ENCODE measurements around the gene SCYGR2.

Gene SCYGR2

GRCh38 chr2:227612546-227613271, 14.0 kb downstream of the SCYGR2 start:
- no peak for DNase-seq (ENCODE audit: low read depth in 1 of 2, low spot score in 1 of 2)

- no peak for DNase-seq (ENCODE audit: low read depth in 1 of 2, low spot score in 1 of 2)
Observed at GRCh38 chr2:227613272-227613660, 14.6 kb downstream of the SCYGR2 start.

DNA sequence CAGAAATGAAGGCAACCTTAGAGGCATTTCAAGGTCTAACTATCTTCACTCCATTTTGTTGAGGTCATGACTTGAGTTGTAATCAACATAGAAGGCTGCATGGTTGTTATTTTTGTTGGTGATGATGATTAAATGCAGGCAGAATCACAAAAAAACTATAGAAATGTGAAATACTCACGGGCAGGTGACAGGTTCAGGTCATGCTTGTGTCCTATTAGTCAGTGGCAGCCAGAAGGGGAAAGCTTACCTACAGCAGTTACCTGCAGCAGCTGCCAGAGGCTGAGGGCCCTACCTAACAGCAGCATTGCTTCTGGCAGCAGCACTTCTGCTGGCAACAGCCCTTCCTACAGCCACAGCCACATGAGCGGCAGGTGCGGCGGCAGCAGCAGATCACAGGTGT, 15.6 kb downstream of the SCYGR2 start:
- no peak for DNase-seq (ENCODE audit: low read depth in 1 of 2, low spot score in 1 of 2)

GRCh38 chr2:227614740-227615139, 16.0 kb downstream of the SCYGR2 start, which contains the start of gene SCYGR3:
Gene SCYGR3, minus strand, starts transcription at chr2:227614840. Its CDS starts 0 bp downstream, at chr2:227614840.
- DNase-seq (ENCODE audit: low read depth in 1 of 2, low spot score in 1 of 2) = no peak

DNA sequence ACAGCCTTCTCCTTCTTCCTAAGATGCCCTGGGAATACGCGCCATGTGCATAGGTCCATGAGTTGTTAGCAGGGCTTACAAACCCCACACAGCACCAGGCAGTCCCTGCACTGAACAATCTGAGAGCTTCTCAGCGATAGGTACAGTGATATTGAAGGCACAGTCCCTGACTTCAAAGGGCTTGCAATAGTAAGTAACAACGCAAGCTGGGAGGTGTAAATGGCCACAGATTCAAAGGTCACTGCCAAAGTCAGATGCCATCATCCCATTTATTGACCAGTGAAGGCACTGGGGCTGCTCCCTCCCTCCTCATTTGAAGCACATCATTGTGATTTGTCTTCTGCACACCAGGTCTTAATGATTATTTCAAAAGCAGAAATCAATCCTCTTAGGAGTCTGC, 16.5 kb downstream of the SCYGR2 start:
- no peak for DNase-seq (ENCODE audit: low read depth in 1 of 2, low spot score in 1 of 2)

- no peak for DNase-seq (ENCODE audit: low read depth in 1 of 2, low spot score in 1 of 2)
Observed at GRCh38 chr2:227615906-227616305, 17.2 kb downstream of the SCYGR2 start.

- no peak for DNase-seq (ENCODE audit: low read depth in 1 of 2, low spot score in 1 of 2)
Observed at GRCh38 chr2:227616631-227617030, 17.9 kb downstream of the SCYGR2 start.

DNA sequence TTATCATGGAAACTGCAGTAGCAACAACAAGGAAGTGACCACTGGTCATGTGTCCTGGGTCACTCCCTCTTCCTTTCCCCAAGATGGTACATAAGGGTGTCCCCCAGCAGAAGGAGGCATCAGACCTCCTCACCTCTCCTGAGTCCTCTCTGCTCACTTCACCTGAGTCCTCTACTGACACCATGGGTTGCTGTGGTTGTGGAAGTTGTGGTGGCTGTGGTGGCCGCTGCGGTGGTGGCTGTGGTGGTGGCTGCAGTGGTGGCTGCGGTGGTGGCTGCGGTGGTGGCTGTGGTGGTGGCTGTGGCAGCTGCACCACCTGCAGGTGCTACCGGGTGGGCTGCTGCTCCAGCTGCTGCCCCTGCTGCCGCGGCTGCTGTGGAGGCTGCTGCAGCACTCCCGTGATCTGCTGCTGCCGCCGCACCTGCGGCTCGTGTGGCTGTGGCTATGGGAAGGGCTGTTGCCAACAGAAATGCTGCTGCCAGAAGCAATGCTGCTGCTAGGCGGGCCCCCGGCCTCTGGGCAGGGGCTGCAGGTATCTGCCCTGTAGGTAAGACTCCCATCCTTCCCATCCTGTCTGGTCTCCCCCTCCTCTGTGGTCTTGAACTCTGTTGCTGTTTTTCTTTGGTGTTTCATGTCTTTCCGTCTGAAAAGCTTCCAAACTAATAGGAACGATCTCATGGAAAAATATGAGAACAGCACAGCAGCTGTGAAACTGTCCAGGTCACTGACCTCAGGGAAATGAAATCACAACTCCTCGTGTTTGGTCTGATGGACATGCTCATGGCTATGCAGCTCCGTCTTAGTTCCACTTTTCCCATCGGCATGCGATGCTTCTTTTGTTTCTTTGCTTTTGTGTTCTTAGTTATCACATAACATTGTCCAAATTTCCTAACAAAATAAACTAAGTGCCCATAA, 18.9 kb downstream of the SCYGR2 start, which contains the start of gene SCYGR4:
TSS of gene SCYGR4 (plus strand) at position 183 of the 915 bp plus-strand sequence. CDS start at position 183, 0 bp downstream.
- no peak for DNase-seq (ENCODE audit: low read depth in 1 of 2, low spot score in 1 of 2)

DNA sequence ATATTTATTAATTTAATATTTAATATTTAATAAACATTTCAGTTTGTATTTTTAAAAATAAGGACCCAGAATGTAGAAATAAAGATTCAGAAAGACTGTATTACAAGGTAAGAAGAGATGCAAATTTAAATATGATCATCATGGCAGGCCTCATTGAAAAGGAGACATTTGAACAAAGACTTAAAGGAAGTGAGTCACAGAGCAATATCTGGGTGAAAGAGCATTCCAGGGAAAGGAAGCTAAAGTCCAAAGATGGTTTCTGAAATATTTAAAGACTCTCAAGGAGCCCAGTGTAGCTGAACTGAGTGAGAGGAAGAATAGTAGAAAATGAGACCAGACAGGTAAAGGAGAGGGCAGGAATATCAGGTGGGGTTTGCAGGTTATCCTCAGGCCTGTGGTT, 24.5 kb downstream of the SCYGR2 start:
- DNase-seq (ENCODE audit: low read depth in 1 of 2, low spot score in 1 of 2) = no peak

GRCh38 chr2:227625420-227625819, 26.7 kb downstream of the SCYGR2 start:
- DNase-seq (ENCODE audit: low read depth in 1 of 2, low spot score in 1 of 2) = no peak

DNA sequence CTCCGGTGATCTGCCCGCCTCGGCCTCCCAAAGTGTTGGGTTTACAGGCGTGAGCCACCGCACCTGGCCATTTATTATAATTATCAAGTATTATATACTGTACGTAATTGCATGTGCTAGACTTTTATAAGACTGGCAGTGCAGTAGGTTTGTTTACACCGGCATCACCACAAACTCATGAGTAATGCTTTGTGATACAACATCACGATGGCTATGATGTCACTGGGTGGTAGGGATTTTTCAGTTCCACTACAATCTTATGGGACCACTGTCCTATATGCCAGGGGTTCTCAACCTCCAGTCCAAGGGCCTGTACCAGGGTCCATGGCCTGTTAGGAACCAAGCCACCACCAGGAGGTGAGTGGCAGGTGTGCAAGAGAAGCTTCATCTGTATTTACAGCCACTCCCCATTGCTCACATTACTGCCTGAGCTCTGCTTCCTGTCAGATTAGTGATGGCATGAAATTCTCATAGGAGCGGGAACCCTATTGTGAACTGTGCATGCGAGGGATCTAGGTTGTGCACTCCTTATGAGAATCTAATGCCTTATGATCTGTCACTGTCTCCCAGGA, 28.0 kb downstream of the SCYGR2 start:
- no peak for DNase-seq (ENCODE audit: low read depth in 1 of 2, low spot score in 1 of 2)

DNA sequence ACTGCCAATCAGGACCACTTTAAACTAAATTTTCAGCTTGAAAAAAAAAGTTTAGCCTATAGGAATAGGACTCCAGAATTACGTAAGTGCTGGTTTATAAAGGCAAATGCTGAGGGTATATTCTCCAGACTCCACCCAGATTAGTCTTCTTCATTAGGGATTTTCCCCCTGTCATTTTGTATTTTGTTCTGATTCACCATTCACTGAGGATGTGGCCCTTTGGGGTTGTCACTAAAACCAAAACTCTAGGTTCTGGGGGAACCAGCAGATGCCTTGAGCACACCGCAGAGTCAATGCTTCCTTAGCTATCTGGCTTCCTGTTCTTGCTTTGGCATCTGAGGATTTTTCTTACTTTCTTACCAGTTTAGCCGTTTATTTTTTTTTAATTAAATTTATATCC, 29.1 kb downstream of the SCYGR2 start:
- DNase-seq (ENCODE audit: low read depth in 1 of 2, low spot score in 1 of 2) = no peak

GRCh38 chr2:227629435-227629834, 30.7 kb downstream of the SCYGR2 start:
- no peak for DNase-seq (ENCODE audit: low read depth in 1 of 2, low spot score in 1 of 2)

GRCh38 chr2:227630322-227630721, 31.6 kb downstream of the SCYGR2 start:
- no peak for DNase-seq (ENCODE audit: low read depth in 1 of 2, low spot score in 1 of 2)

DNA sequence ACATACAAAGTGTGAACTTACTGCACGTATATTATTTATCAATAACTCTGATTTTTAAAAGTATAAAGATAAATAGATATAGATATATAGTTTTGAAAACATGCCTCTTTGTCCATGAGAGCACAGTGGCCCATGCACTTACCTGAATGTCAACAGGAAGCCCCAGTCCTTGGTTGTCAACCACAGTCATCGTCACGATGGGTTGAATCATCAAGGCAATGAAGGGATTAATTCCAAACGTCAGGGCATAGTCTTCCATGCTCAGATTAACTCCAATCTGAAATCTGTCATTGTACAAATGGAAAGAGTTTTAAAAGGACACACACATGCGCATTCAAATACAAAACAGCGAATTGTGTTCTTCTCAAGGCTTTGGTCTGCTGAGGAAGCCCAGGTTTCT, 34.1 kb downstream of the SCYGR2 start:
- no peak for DNase-seq (ENCODE audit: low read depth in 1 of 2, low spot score in 1 of 2)

DNA sequence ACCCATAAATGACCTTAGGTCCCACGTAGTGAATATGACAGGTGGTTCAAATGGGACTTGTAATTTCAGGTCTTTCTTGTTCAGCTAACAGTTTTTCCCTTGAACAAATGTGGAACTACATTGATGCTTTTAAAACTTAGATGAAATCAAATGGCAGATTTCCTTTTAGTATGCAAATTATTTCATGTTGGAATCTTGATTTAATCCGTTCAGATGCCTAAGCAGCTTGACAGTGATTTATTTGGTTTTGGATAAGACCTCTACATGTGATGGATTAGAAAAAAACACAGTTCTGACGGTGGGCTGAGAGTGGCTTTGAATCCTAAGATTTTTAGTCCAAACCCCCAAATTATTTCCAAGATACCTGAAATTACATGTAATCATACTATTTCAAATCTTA, 35.5 kb downstream of the SCYGR2 start:
- no peak for DNase-seq (ENCODE audit: low read depth in 1 of 2, low spot score in 1 of 2)

DNA sequence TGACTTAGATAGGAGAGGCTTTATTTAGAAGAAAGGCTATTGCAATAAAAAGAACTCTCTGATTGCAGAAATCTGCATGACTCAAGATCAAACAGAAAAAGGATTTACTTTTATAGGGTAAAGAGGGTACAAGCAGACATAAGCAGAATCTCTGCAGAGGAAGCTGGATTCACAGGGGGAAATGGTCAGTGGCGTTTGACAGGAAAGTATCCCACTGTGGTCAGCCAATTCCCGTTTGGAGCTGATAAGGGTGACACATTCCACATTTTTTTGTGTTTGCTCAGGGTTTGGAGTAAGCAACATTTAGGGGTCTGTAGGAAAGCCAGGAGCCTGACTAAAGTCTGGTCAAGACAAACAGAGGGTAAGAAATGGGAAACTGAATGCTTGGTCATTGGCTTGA, 44.0 kb downstream of the SCYGR2 start:
- no peak for DNase-seq (ENCODE audit: low read depth in 1 of 2, low spot score in 1 of 2)

DNA sequence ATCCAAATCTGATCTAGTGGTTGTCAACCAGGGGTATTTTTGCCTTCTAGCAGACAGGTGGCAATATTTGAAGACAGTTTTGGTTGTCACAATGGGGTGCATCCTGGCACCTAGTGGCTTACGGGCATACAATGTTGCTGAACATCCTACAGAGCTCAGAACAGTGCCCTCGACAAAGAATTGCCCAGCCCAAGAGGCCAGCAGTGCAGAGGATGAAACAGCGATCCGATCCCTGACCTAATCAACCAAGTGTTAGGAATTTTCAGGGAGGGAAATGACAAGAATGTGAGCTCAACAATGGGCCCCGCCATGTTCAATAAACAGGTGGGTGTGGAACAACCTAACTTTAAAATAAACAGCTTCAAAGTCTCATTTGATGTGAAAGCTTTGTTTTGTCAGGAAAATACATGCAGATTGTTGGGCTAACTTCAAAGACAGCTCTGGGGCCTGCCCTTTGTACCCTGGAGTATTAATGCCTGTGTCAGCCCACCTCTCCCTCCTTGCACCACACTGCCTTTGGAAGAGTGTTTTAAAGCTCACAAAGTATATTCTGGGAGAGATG, 45.4 kb downstream of the SCYGR2 start:
- DNase-seq (ENCODE audit: low read depth in 1 of 2, low spot score in 1 of 2) = no peak
